H1 (cell line): ENCODE data around the gene ANKS1B. TPM values are rescaled to one million over a fixed set of nuclear protein-coding genes. Genes with fewer than 3 reads are reported as not detected.

Source experiments
- CTCF ChIA-PET: fragments of 300-600 bp; sonication (Branson Sonifier 250); formaldehyde crosslinking; loops from one replicate; lab custom pipeline; 2021; ENCODE audit not compliant: partially characterized antibody; lab: Charles Lee
- POLR2A ChIA-PET: fragments of 300-600 bp; sonication (Branson Sonifier 250); formaldehyde crosslinking; loops from one replicate; lab custom pipeline; 2021; ENCODE audit warnings: inconsistent platforms; ENCODE audit not compliant: partially characterized antibody; lab: Charles Lee
- DNase-seq, 2 experiments: peaks; one replicate each; pipeline versions ENCODE4 v3.0.0 to v3.0.0-alpha.2; 2010 to 2022; ENCODE audit warnings: low spot score in 2 of 2, low read depth in 1 of 2, mixed read lengths in 1 of 2
- FAIRE-seq: peaks from 2 replicates; lab custom pipeline; 2011; peaks lifted over from hg19 to GRCh38; lab: Jason Lieb, UNC
- H2AFZ ChIP-seq: 2 replicates; pipeline ENCODE4 v1.8.1; 2012; ENCODE audit warnings: low read length, inconsistent platforms
- H2AK5ac ChIP-seq: 2 replicates; pipeline ENCODE4 v1.6.1; 2013; ENCODE audit warnings: low read depth, low read length
- H2BK120ac ChIP-seq: replicated peaks from 2 replicates; pipeline ENCODE3; 2013; ENCODE audit warnings: low read depth, low read length, inconsistent platforms
- H2BK12ac ChIP-seq: 2 replicates; pipeline ENCODE4 v1.6.1; 2013; ENCODE audit warnings: low read depth, low read length
- H2BK15ac ChIP-seq: 2 replicates; pipeline ENCODE4 v1.6.1; 2013; ENCODE audit warnings: low read length
- H2BK20ac ChIP-seq: 2 replicates; pipeline ENCODE4 v1.6.1; 2013; ENCODE audit warnings: low read length
- H2BK5ac ChIP-seq: 2 replicates; pipeline ENCODE4 v1.6.1; 2013; ENCODE audit warnings: low read depth, low read length
- H3K14ac ChIP-seq: 2 replicates; pipeline ENCODE4 v1.6.1; 2013; ENCODE audit warnings: inconsistent platforms; ENCODE audit not compliant: insufficient read length
- H3K18ac ChIP-seq: 2 replicates; pipeline ENCODE4 v1.6.1; 2013; ENCODE audit warnings: low read length; ENCODE audit errors: extremely low read depth
- H3K23ac ChIP-seq: 2 replicates; pipeline ENCODE4 v1.6.1; 2013; ENCODE audit warnings: inconsistent platforms; ENCODE audit not compliant: insufficient read length
- H3K23me2 ChIP-seq: 2 replicates; pipeline ENCODE4 v1.6.1; 2013; ENCODE audit warnings: low read depth, low read length
- H3K27ac ChIP-seq: 2 replicates; pipeline ENCODE4 v1.6.1; 2011; ENCODE audit warnings: low read depth, low read length, inconsistent platforms
- H3K27me3 ChIP-seq, 4 experiments: replicated peaks in 1 of 4; 1 replicate in 1 of 4; 2 replicates in 3 of 4; pipeline versions ENCODE4 v1.6.1 to v1.8.1; 2011 to 2013; ENCODE audit warnings: low read length in 3 of 4, mild to moderate bottlenecking in 3 of 4, inconsistent platforms in 2 of 4, mixed read lengths in 2 of 4, moderate library complexity in 1 of 4; ENCODE audit not compliant: control insufficient read depth in 3 of 4, insufficient read depth in 3 of 4; ENCODE audit errors: extremely low read depth in 1 of 4
- H3K36me3 ChIP-seq, 4 experiments: 2 replicates each; pipeline versions ENCODE4 v1.6.1 to v1.8.1; 2011 to 2013; ENCODE audit warnings: mild to moderate bottlenecking in 4 of 4, low read length in 3 of 4, moderate library complexity in 2 of 4, control low read depth in 1 of 4, inconsistent platforms in 1 of 4; ENCODE audit not compliant: insufficient read depth in 4 of 4, control insufficient read depth in 2 of 4
- H3K4ac ChIP-seq: replicated peaks from 2 replicates; pipeline ENCODE3; 2013; ENCODE audit warnings: low read length, low read depth, mixed read lengths, inconsistent platforms; ENCODE audit not compliant: insufficient read length
- H3K4me1 ChIP-seq, 4 experiments: replicated peaks in 1 of 4; 1 replicate in 1 of 4; 2 replicates in 3 of 4; pipeline versions ENCODE4 v1.6.1 to v1.8.1; 2011 to 2013; ENCODE audit warnings: low read length in 3 of 4, inconsistent platforms in 2 of 4, mixed read lengths in 1 of 4; ENCODE audit not compliant: insufficient read depth in 4 of 4, control insufficient read depth in 3 of 4
- H3K4me2 ChIP-seq, 2 experiments: 2 replicates each; pipeline versions ENCODE4 v1.6.1 to v1.8.1; 2011 to 2013; ENCODE audit warnings: low read depth in 2 of 2, low read length in 2 of 2, control low read depth in 1 of 2, inconsistent platforms in 1 of 2, mild to moderate bottlenecking in 1 of 2; ENCODE audit not compliant: insufficient read depth in 1 of 2
- H3K4me3 ChIP-seq, 4 experiments: fragments of 200-600, 300-600 bp in 1 of 4; sonication (generic), shearing (Covaris generic), sonication (Bioruptor Twin) in 1 of 4; 2 replicates each; pipeline versions ENCODE4 v1.5.1 to v1.8.1; 2011 to 2016; ENCODE audit warnings: low read length in 4 of 4, low read depth in 3 of 4, control low read depth in 2 of 4, inconsistent platforms in 2 of 4, mild to moderate bottlenecking in 2 of 4, mixed read lengths in 1 of 4, moderate library complexity in 1 of 4; ENCODE audit not compliant: insufficient read depth in 2 of 4; ENCODE audit errors: extremely low read depth in 1 of 4
- H3K56ac ChIP-seq: replicated peaks from 2 replicates; pipeline ENCODE3; 2013; ENCODE audit warnings: low read depth, mild to moderate bottlenecking, mixed read lengths, low read length, inconsistent platforms; ENCODE audit not compliant: insufficient read length
- H3K79me1 ChIP-seq: 2 replicates; pipeline ENCODE4 v1.6.1; 2013; ENCODE audit warnings: low read depth, low read length, control low read depth
- H3K79me2 ChIP-seq, 2 experiments: 2 replicates each; pipeline versions ENCODE4 v1.6.1 to v1.8.1; 2012 to 2013; ENCODE audit warnings: low read length in 2 of 2, mild to moderate bottlenecking in 2 of 2, inconsistent platforms in 1 of 2; ENCODE audit not compliant: insufficient read depth in 2 of 2, control insufficient read depth in 1 of 2
- H3K9ac ChIP-seq, 4 experiments: replicated peaks in 1 of 4; 1 replicate in 1 of 4; 2 replicates in 3 of 4; pipeline versions ENCODE4 v1.6.1 to v1.8.1; 2011 to 2013; ENCODE audit warnings: low read depth in 3 of 4, low read length in 3 of 4, control low read depth in 2 of 4, mild to moderate bottlenecking in 2 of 4, moderate library complexity in 2 of 4, inconsistent platforms in 1 of 4; ENCODE audit errors: extremely low read depth in 1 of 4
- H3K9me3 ChIP-seq, 2 experiments: 2 replicates each; pipeline versions ENCODE4 v1.6.1 to v1.8.1; 2012 to 2013; ENCODE audit warnings: mild to moderate bottlenecking in 2 of 2, moderate library complexity in 2 of 2, control low read depth in 1 of 2, inconsistent platforms in 1 of 2, low read depth in 1 of 2, low read length in 1 of 2, mixed read lengths in 1 of 2; ENCODE audit not compliant: insufficient read depth in 2 of 2
- H4K20me1 ChIP-seq, 2 experiments: replicated peaks in 1 of 2; 2 replicates each; pipeline versions ENCODE3 to v1.8.1; 2011 to 2013; ENCODE audit warnings: inconsistent platforms in 2 of 2, low read length in 2 of 2, mild to moderate bottlenecking in 1 of 2; ENCODE audit not compliant: insufficient read depth in 2 of 2, control insufficient read depth in 1 of 2
- H4K5ac ChIP-seq: 2 replicates; pipeline ENCODE4 v1.6.1; 2013; ENCODE audit warnings: low read length, low read depth, mixed read lengths, inconsistent platforms; ENCODE audit not compliant: insufficient read length
- H4K8ac ChIP-seq: 2 replicates; pipeline ENCODE4 v1.8.0; 2013; ENCODE audit warnings: mild to moderate bottlenecking, moderate library complexity, low read length, inconsistent platforms; ENCODE audit not compliant: insufficient read depth; ENCODE audit errors: extremely low read depth
- H4K91ac ChIP-seq: replicated peaks from 2 replicates; pipeline ENCODE3; 2013; ENCODE audit warnings: low read length, mixed read lengths, inconsistent platforms; ENCODE audit not compliant: insufficient read length
- BACH1 ChIP-seq: IDR thresholded peaks from 2 replicates; pipeline ENCODE4 v1.6.1; 2012; ENCODE audit warnings: low read length, improper control_type of control experiment
- BRCA1 ChIP-seq: IDR thresholded peaks from 2 replicates; pipeline ENCODE4 v1.6.1; 2012; ENCODE audit warnings: low read depth, low read length, improper control_type of control experiment
- CEBPB ChIP-seq: IDR thresholded peaks from 2 replicates; pipeline ENCODE4 v1.6.1; 2012; ENCODE audit warnings: low read depth, low read length
- CHD2 ChIP-seq: IDR thresholded peaks from 2 replicates; pipeline ENCODE4 v1.6.1; 2012; ENCODE audit warnings: low read length, improper control_type of control experiment
- HDAC2 ChIP-seq, 2 experiments: fragments of 300-600 bp in 1 of 2; sonication (generic) in 1 of 2; IDR thresholded peaks; 2 replicates each; pipeline ENCODE4 v1.6.1; 2011 to 2012; ENCODE audit warnings: low read depth in 2 of 2, low read length in 2 of 2, mild to moderate bottlenecking in 2 of 2, moderate library complexity in 2 of 2, borderline replicate concordance in 1 of 2, inconsistent platforms in 1 of 2
- POLR2AphosphoS5 ChIP-seq: IDR thresholded peaks from 2 replicates; pipeline ENCODE4 v1.6.1; 2011; ENCODE audit warnings: low read depth, low read length
- RXRA ChIP-seq: IDR thresholded peaks from 2 replicates; pipeline ENCODE4 v1.6.1; 2011; ENCODE audit warnings: low read depth, mild to moderate bottlenecking, low read length, moderate library complexity; ENCODE audit not compliant: insufficient read depth
- ZNF274 ChIP-seq: IDR thresholded peaks from 2 replicates; pipeline ENCODE4 v1.7.0; 2012; ENCODE audit warnings: low read length, borderline replicate concordance; ENCODE audit errors: extremely low read depth
- polyA plus RNA-seq, 7 experiments: library from polyadenylated mRNA; depleted of rRNA in 3 of 7; stranded (reverse) in 5 of 7; unstranded in 2 of 7; fragments of >200 nt in 5 of 7; fragments of 200-250 nt in 2 of 7; gene quantifications; 1 replicate in 5 of 7; 2 replicates in 1 of 7; 4 replicates in 1 of 7; pipeline versions ENCODE4 v1.2.1 to v1.2.3, GENCODE V29; 2011 to 2013; ENCODE audit warnings: missing spikeins in 2 of 7, mixed read lengths in 2 of 7
- total RNA-seq: library from RNA; stranded (reverse); fragmentation: NEBNext Ultra II Directional; extraction: Animal tissue kit (Norgen Biotek cat#: 25700); gene quantifications from 2 replicates; pipeline ENCODE4 v1.2.1, GENCODE V29; 2021

The ANKS1B gene
- total and polyA plus RNA-seq, 2 of the 8 experiments (the other 6 are each of a cell fraction or from before 2014, with no cell fraction given) = 2.7 to 6.1 TPM

DNA sequence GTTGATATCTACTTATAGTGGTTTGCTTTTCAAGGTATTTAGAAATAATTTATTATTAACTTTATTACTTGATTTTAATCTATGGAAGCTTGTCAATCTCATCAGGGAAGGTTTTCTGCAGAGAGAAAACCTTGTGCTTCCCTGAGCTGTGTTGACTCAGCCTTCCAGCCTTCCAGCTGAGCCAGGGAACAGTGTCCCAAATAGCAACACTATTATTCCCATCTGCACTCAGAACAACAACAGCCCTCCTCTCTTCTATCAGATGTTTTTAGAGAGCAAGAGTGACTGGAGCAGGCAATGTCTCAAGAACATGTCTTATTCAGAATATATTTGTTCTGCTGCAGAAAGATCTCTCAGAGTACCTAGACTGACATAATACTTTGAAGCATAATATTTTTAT, 727.1 kb downstream of the ANKS1B start:
- peaks cover 0 to 5% (median 2%) of the 10 kb centered on the region in 4 experiments; a peak in 3 of 7 replicates for H3K4me1 ChIP-seq
- H2AK5ac ChIP-seq = no peak overlapping the region
- no peaks in the 10 kb centered on the region for H4K20me1 ChIP-seq
- no peaks in the 10 kb centered on the region for H3K23me2 ChIP-seq
- H3K23ac ChIP-seq = no peak overlapping the region
- POLR2A ChIA-PET = no interaction called here
- no peaks in the 10 kb centered on the region for H3K27me3 ChIP-seq
- H3K79me1 ChIP-seq = no peaks in the 10 kb centered on the region
- no peak overlapping the region for H3K4me3 ChIP-seq
- H3K27ac ChIP-seq = no peak overlapping the region
- H3K56ac ChIP-seq = no peak overlapping the region
- no peak overlapping the region for H3K9ac ChIP-seq
- H3K4ac ChIP-seq = no peak overlapping the region
- TF ChIP-seq RXRA = no peak
- no peak for TF ChIP-seq CEBPB
- no peak for TF ChIP-seq POLR2AphosphoS5
- TF ChIP-seq BACH1 = no peak
- TF ChIP-seq HDAC2 (IDR thresholded peaks at IDR 0.05; ENCODE audit: borderline replicate concordance in 1 of 2, low read depth in 2 of 2, low read length in 2 of 2) = no peak
- TF ChIP-seq CHD2 = no peak
- TF ChIP-seq ZNF274 = no peak
- TF ChIP-seq BRCA1 = no peak
- CTCF ChIA-PET = interaction anchor here (0.5 to 1.9 kb wide), 2 partner anchors 9 to 759 kb away, joined by 4 to 9 read pairs; no protein-coding TSS in a partner anchor
- no peak overlapping the region for H2BK5ac ChIP-seq
- no peak overlapping the region for H4K8ac ChIP-seq
- no peak overlapping the region for H4K91ac ChIP-seq
- H3K9me3 ChIP-seq = no peaks in the 10 kb centered on the region
- no peak overlapping the region for H2BK20ac ChIP-seq
- H2BK120ac ChIP-seq = no peak overlapping the region
- FAIRE-seq (no peak), DNase-seq (no peak)
- H3K4me2 ChIP-seq = no peak overlapping the region
- no peak overlapping the region for H4K5ac ChIP-seq
- H3K14ac ChIP-seq = no peak overlapping the region
- H3K36me3 ChIP-seq = no peaks in the 10 kb centered on the region
- no peak overlapping the region for H2AFZ ChIP-seq
- no peak overlapping the region for H2BK12ac ChIP-seq
- no peak overlapping the region for H2BK15ac ChIP-seq
- no peaks in the 10 kb centered on the region for H3K79me2 ChIP-seq
- H3K18ac ChIP-seq = no peak overlapping the region
